Neural cell (in vitro differentiated cells): ENCODE results near the gene ME2.

ENCODE experiments used
- POLR2AphosphoS5 ChIP-seq: IDR thresholded peaks from 2 replicates; pipeline ENCODE4 v1.6.1; 2012
- TAF1 ChIP-seq: IDR thresholded peaks from 2 replicates; pipeline ENCODE4 v1.6.1; 2012; ENCODE audit warnings: low read depth
- TF ChIP-seq, protein P1 (sequence below): fragments of 450-650 bp; IDR thresholded peaks from 2 replicates; pipeline ENCODE4 v1.5.1; 2014; ENCODE audit warnings: antibody characterized with exemption, mild to moderate bottlenecking, moderate library complexity; ENCODE audit not compliant: poor library complexity, severe bottlenecking

DNA sequence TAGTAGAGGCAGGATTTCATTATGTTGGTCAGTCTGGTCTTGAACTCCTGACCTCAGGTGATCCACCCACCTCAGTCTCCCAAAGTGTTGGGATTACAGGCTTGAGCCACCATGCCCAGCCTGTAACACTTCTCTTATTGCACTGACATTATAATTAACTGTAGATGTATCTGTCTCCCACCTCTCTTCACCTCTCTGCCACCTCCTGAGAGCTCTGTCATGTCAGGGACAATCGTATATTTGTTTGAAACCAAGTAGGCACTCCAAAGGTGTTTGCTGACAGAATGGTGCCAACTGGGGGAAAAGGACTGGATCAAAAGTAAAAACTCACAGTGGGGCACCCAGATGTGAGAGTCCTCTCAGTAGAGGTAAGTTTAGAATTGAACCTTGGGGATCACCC, 17.3 kb upstream of the ME2 start:
- TF ChIP-seq, protein P1, sequence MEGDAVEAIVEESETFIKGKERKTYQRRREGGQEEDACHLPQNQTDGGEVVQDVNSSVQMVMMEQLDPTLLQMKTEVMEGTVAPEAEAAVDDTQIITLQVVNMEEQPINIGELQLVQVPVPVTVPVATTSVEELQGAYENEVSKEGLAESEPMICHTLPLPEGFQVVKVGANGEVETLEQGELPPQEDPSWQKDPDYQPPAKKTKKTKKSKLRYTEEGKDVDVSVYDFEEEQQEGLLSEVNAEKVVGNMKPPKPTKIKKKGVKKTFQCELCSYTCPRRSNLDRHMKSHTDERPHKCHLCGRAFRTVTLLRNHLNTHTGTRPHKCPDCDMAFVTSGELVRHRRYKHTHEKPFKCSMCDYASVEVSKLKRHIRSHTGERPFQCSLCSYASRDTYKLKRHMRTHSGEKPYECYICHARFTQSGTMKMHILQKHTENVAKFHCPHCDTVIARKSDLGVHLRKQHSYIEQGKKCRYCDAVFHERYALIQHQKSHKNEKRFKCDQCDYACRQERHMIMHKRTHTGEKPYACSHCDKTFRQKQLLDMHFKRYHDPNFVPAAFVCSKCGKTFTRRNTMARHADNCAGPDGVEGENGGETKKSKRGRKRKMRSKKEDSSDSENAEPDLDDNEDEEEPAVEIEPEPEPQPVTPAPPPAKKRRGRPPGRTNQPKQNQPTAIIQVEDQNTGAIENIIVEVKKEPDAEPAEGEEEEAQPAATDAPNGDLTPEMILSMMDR: no peak
- TF ChIP-seq TAF1 (no peak), POLR2AphosphoS5 (no peak)
